ENCODE measurements around the gene TMED6. TPM values are rescaled to one million over a fixed set of nuclear protein-coding genes. Genes with fewer than 3 reads are reported as not detected.
A peak's percentile ranks its signal among the peaks of the same experiment; 100 is the strongest.

Gene TMED6
- total RNA-seq = 10 to 100 TPM; 23.1 to 62.8 TPM

GRCh38 chr16:69351309-69352027 lies at the start of gene TMED6:
TSS of gene TMED6 (minus strand) at chr16:69351786. CDS start at chr16:69351753, 33 bp downstream.
- Histone ChIP-seq H3K27ac (peak within 1 kb of the TSS; percentile 69 to 90 (median 79)), H3K4me3 (peak within 1 kb of the TSS; percentile 40 to 50), H3K9me3 (no peaks in the 10 kb centered on the region), H3K36me3 (replicated peaks in 1 of 2; ENCODE audit: insufficient read depth in 1 of 2, low read depth in 2 of 2) (peaks cover 0 to 4% of the 10 kb centered on the region in 2 donors), H3K27me3 (no peaks in the 10 kb centered on the region), H3K4me1 (peaks cover 38% of the 10 kb centered on the region)
- ATAC-seq (peak; percentile 91), DNase-seq (peak; percentile 82 to 92 (median 87))
- TF ChIP-seq POLR2A (IDR thresholded peaks at IDR 0.05) (peak; percentile 32 to 91 (median 86)), CTCF (IDR thresholded peaks at IDR 0.05) (peak in 2 of 7 experiments; percentile 4 to 9)
- WGBS, 2 donors = 4 to 19% methylated on average over 7 to 12 of the region's 12 CpGs
- intact Hi-C loops (cut with DNase I) = no loop called here

DNA sequence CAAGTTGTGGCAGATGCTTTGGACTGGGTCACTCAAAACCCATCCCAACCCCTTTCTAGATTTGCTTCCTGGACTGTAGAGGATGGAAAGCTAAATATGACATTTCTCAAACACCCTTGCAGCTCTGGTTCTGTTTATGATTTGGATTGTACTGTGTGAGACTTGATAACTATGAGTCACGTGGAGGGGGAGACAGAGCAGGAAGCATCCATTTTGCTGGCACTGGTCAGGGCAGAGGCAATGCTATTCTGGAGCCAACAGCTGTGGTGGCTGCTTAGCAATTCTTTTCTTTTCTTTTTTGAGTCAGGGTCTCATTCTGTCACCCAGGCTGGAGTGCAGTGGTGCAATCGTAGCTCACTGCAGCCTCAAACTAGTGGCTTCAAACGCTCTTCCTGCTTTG lies 47.8 kb upstream of the TMED6 start:
- no peak for ATAC-seq
- 72 to 84% methylated on average over 2 to 3 of the region's 3 CpGs for WGBS, 2 donors
- peaks cover 40% of the 10 kb centered on the region for H3K4me1 ChIP-seq
- no peaks in the 10 kb centered on the region for H3K36me3 ChIP-seq (replicated peaks in 1 of 2; ENCODE audit: insufficient read depth in 1 of 2, low read depth in 2 of 2)
- TF ChIP-seq CTCF (IDR thresholded peaks at IDR 0.05) (no peak), POLR2A (IDR thresholded peaks at IDR 0.05) (no peak)
- no peaks in the 10 kb centered on the region for H3K27me3 ChIP-seq
- H3K4me3 ChIP-seq = no peak overlapping the region
- H3K9me3 ChIP-seq = no peaks in the 10 kb centered on the region
- intact Hi-C loops (cut with DNase I) = no loop called here
- no peak overlapping the region for H3K27ac ChIP-seq
- no peak for DNase-seq

DNA sequence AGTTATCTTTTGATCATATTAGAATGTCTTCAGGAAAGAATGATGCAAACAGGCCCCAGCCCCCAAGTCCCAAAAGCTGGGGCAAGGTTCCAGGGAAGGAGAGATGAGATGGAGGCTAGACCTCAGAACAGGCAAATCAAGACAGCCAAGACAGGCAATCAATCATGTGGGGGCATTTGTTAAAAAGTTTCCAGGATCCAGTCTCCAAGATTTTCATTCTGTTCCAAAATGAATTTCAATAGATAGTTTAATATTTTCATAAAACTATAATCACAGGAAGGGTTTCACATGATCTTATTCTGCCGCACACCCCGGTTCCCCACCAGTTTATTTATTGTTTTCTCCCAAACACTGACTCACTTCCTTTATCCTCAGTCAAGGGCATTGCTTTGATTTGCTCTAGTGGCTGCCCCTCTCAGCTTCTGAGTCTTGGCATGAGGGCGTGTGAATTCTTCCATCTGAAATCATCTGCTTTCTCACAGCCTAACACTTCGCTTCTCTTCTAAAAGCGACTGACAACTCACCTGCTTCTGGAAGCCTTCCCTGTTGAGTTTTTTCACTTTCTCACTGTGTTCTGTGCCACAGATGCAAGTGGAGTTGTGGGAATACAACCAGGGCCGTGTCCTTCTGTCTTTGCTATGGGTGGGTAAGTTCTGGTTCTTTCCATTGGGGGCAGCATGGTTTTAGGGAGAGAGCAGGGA lies 46.4 kb upstream of the TMED6 start:
- WGBS, 2 donors = 7 to 17% methylated on average over 6 of the region's 6 CpGs
- H3K9me3 ChIP-seq = no peaks in the 10 kb centered on the region
- TF ChIP-seq POLR2A (IDR thresholded peaks at IDR 0.05) (no peak), CTCF (IDR thresholded peaks at IDR 0.05) (peak; percentile 29 to 81 (median 62))
- H3K27me3 ChIP-seq = no peaks in the 10 kb centered on the region
- peaks cover 33% of the 10 kb centered on the region for H3K4me1 ChIP-seq
- no peak overlapping the region for H3K4me3 ChIP-seq
- peak; percentile 57 for ATAC-seq
- no peaks in the 10 kb centered on the region for H3K36me3 ChIP-seq (replicated peaks in 1 of 2; ENCODE audit: insufficient read depth in 1 of 2, low read depth in 2 of 2)
- intact Hi-C loops (cut with DNase I) = no loop called here
- H3K27ac ChIP-seq = peak overlapping the region; percentile 65 to 96 (median 88)
- peak; percentile 56 to 75 (median 63) for DNase-seq

- ATAC-seq = peak; percentile 89
- H3K36me3 ChIP-seq (replicated peaks in 1 of 2; ENCODE audit: insufficient read depth in 1 of 2, low read depth in 2 of 2) = no peaks in the 10 kb centered on the region
- TF ChIP-seq POLR2A (IDR thresholded peaks at IDR 0.05) (peak in 1 of 3 donors; percentile 54), CTCF (IDR thresholded peaks at IDR 0.05) (peak; percentile 45 to 84 (median 73))
- H3K4me3 ChIP-seq = no peak overlapping the region
- WGBS, 2 donors = 5% methylated on average over 13 of the region's 13 CpGs
- DNase-seq = peak; percentile 84 to 88 (median 85)
- H3K4me1 ChIP-seq = peaks cover 33% of the 10 kb centered on the region
- no peaks in the 10 kb centered on the region for H3K9me3 ChIP-seq
- H3K27me3 ChIP-seq = no peaks in the 10 kb centered on the region
- intact Hi-C loops (cut with DNase I) = no loop called here
- peak overlapping the region; percentile 65 to 96 (median 89) for H3K27ac ChIP-seq
These were observed 44.8 kb upstream of the TMED6 start for GRCh38 chr16:69396187-69397061.
